CD14-positive monocyte (primary cell): ENCODE data around the gene NEGR1. TPM values are rescaled to one million over a fixed set of nuclear protein-coding genes. Genes with fewer than 3 reads are reported as not detected.

ENCODE experiments used
- DNase-seq, 3 donors: peaks; one replicate each; pipeline ENCODE4 v3.0.0-alpha.2; 2011 to 2022
- H2AFZ ChIP-seq: 2 replicates; pipeline ENCODE4 v1.6.0; 2012; ENCODE audit warnings: mild to moderate bottlenecking, low read depth, low read length, inconsistent platforms; ENCODE audit not compliant: insufficient read depth, poor library complexity, severe bottlenecking
- H3K27ac ChIP-seq, 2 donors: 1 replicate in 1 of 2; 2 replicates in 1 of 2; pipeline ENCODE4 v1.5.1; 2012 to 2013; ENCODE audit warnings: low read length in 2 of 2, control low read depth in 1 of 2, inconsistent platforms in 1 of 2, low read depth in 1 of 2, mild to moderate bottlenecking in 1 of 2
- H3K27me3 ChIP-seq, 2 donors: one replicate each; pipeline versions ENCODE4 v1.6.0 to v1.6.1; 2011 to 2013; ENCODE audit warnings: low read length in 2 of 2; ENCODE audit not compliant: control insufficient read depth in 2 of 2, insufficient read depth in 2 of 2
- H3K36me3 ChIP-seq, 2 donors: replicated peaks in 1 of 2; 1 replicate in 1 of 2; 2 replicates in 1 of 2; pipeline versions ENCODE4 v1.5.1 to v1.6.1; 2012 to 2013; ENCODE audit warnings: low read length in 2 of 2, control low read depth in 1 of 2, inconsistent platforms in 1 of 2, mild to moderate bottlenecking in 1 of 2; ENCODE audit not compliant: insufficient read depth in 2 of 2, control insufficient read depth in 1 of 2
- H3K4me1 ChIP-seq, 2 donors: 1 replicate in 1 of 2; 2 replicates in 1 of 2; pipeline versions ENCODE4 v1.5.1 to v1.6.1; 2012 to 2013; ENCODE audit warnings: low read length in 2 of 2, control low read depth in 1 of 2, inconsistent platforms in 1 of 2, mild to moderate bottlenecking in 1 of 2, moderate library complexity in 1 of 2; ENCODE audit not compliant: insufficient read depth in 2 of 2, control insufficient read depth in 1 of 2
- H3K4me2 ChIP-seq: replicated peaks from 2 replicates; pipeline ENCODE3; 2012; ENCODE audit warnings: low read length, moderate library complexity, mild to moderate bottlenecking; ENCODE audit not compliant: poor library complexity, severe bottlenecking; ENCODE audit errors: extremely low read depth
- H3K4me3 ChIP-seq, 3 experiments: fragments of 200-600 bp in 1 of 3; sonication (generic) in 1 of 3; replicated peaks in 1 of 3; 1 replicate in 2 of 3; 2 replicates in 1 of 3; pipeline ENCODE4 v1.5.1; 2011 to 2013; ENCODE audit warnings: low read length in 3 of 3, mild to moderate bottlenecking in 3 of 3, control low read depth in 2 of 3, low read depth in 2 of 3, inconsistent platforms in 1 of 3, moderate library complexity in 1 of 3
- H3K79me2 ChIP-seq: 2 replicates; pipeline ENCODE4 v1.6.0; 2012; ENCODE audit warnings: mild to moderate bottlenecking, control low read depth, inconsistent platforms, low read length, moderate library complexity; ENCODE audit not compliant: insufficient read depth
- H3K9ac ChIP-seq: 2 replicates; pipeline ENCODE4 v1.6.0; 2017; ENCODE audit warnings: low read length, mild to moderate bottlenecking; ENCODE audit not compliant: insufficient read depth, poor library complexity, severe bottlenecking
- H3K9me3 ChIP-seq, 2 donors: replicated peaks in 1 of 2; 1 replicate in 1 of 2; 2 replicates in 1 of 2; pipeline versions ENCODE4 v1.5.1 to v1.6.1; 2012 to 2013; ENCODE audit warnings: low read length in 2 of 2, control low read depth in 1 of 2; ENCODE audit not compliant: control insufficient read depth in 1 of 2, insufficient read depth in 1 of 2
- H4K20me1 ChIP-seq: 2 replicates; pipeline ENCODE4 v1.6.0; 2012; ENCODE audit warnings: mild to moderate bottlenecking, low read length, control low read depth, moderate library complexity; ENCODE audit not compliant: insufficient read depth
- H3K27ac Mint-ChIP-seq, 7 donors: one replicate each; pipeline ENCODE4 v1.8.0; 2020; ENCODE audit warnings: mild to moderate bottlenecking in 7 of 7, mixed read lengths in 7 of 7, moderate library complexity in 6 of 7, inconsistent platforms in 2 of 7
- H3K27me3 Mint-ChIP-seq, 3 donors: one replicate each; pipeline ENCODE4 v1.8.0; 2021 to 2022; ENCODE audit warnings: low read depth in 3 of 3, mild to moderate bottlenecking in 3 of 3, mixed read lengths in 3 of 3, moderate library complexity in 3 of 3, inconsistent platforms in 1 of 3
- H3K36me3 Mint-ChIP-seq, 2 donors: one replicate each; pipeline ENCODE4 v1.8.0; 2020; ENCODE audit warnings: mixed read lengths in 2 of 2, inconsistent platforms in 1 of 2, mild to moderate bottlenecking in 1 of 2
- H3K4me1 Mint-ChIP-seq: one replicate; pipeline ENCODE4 v1.8.0; 2020; ENCODE audit warnings: mild to moderate bottlenecking, mixed read lengths
- H3K4me3 Mint-ChIP-seq, 2 donors: one replicate each; pipeline ENCODE4 v1.8.0; 2020; ENCODE audit warnings: mild to moderate bottlenecking in 2 of 2, mixed read lengths in 2 of 2, moderate library complexity in 1 of 2
- H3K9me3 Mint-ChIP-seq, 7 donors: one replicate each; pipeline ENCODE4 v1.8.0; 2020 to 2022; ENCODE audit warnings: mixed read lengths in 7 of 7, mild to moderate bottlenecking in 6 of 7, moderate library complexity in 6 of 7, inconsistent platforms in 2 of 7
- CTCF ChIP-seq: fragments of 200-600 bp; IDR thresholded peaks from one replicate; pipeline ENCODE4 v1.8.0; 2022; ENCODE audit warnings: antibody characterized with exemption, mild to moderate bottlenecking
- WGBS: methylation state at CpG from one replicate; pipeline ENCODE4 v1.1.5; 2013; ENCODE audit warnings: missing lambda C conversion rate; ENCODE audit not compliant: insufficient coverage; 5-methylcytosine and 5-hydroxymethylcytosine counted together
- intact Hi-C, 2 donors: fragments of 100-400 bp; cut with micrococcal nuclease; formaldehyde crosslinking; loops; one replicate each; pipeline versions ENCODE4 v1.15.0 to v1.15.1; 2023
- polyA plus RNA-seq, 3 donors: library from polyadenylated mRNA; depleted of rRNA in 1 of 3; unstranded in 2 of 3; stranded (reverse) in 1 of 3; fragments of 300-500 nt in 2 of 3; fragments of >200 nt in 1 of 3; fragmentation: Illumina TruSeq in 2 of 3; gene quantifications; 1 replicate in 2 of 3; 2 replicates in 1 of 3; pipeline ENCODE4 v1.2.3, GENCODE V29; 2012 to 2021

NEGR1 gene
- polyA plus RNA-seq, 3 donors: 0.03 to 0.15 (median 0.13) TPM

- intact Hi-C loops: no loop called here
- H3K9ac ChIP-seq: no peak overlapping the region
- H3K36me3 Mint-ChIP-seq: no peaks in the 10 kb centered on the region
Observed at GRCh38 chr1:72177711-72178110, 104.6 kb downstream of the NEGR1 start.

GRCh38 chr1:72170246-72170645 is 112.1 kb downstream of the NEGR1 start:
- Histone ChIP-seq H3K4me2 (no peak overlapping the region), H3K27ac (no peak overlapping the region), H3K36me3 (no peaks in the 10 kb centered on the region), H3K4me3 (no peak overlapping the region), H2AFZ (no peak overlapping the region), H3K27me3 (no peaks in the 10 kb centered on the region), H3K79me2 (no peaks in the 10 kb centered on the region), H4K20me1 (no peaks in the 10 kb centered on the region), H3K4me1 (no peaks in the 10 kb centered on the region), H3K9me3 (no peaks in the 10 kb centered on the region), H3K9ac (no peak overlapping the region)
- TF ChIP-seq CTCF: no peak
- no peak for DNase-seq
- H3K4me1 Mint-ChIP-seq: no peaks in the 10 kb centered on the region
- H3K27ac Mint-ChIP-seq: no peak overlapping the region
- H3K9me3 Mint-ChIP-seq: peaks cover 0 to 8% (median 1%) of the 10 kb centered on the region in 7 donors
- intact Hi-C loops: no loop called here
- H3K27me3 Mint-ChIP-seq: no peaks in the 10 kb centered on the region
- no peaks in the 10 kb centered on the region for H3K36me3 Mint-ChIP-seq
- no peak overlapping the region for H3K4me3 Mint-ChIP-seq

More at GRCh38 chr1:72177711-72178110, 104.6 kb downstream of the NEGR1 start:
- no peaks in the 10 kb centered on the region for H3K27me3 ChIP-seq
- H3K4me1 Mint-ChIP-seq: no peaks in the 10 kb centered on the region
- H3K79me2 ChIP-seq: no peaks in the 10 kb centered on the region
- H3K27me3 Mint-ChIP-seq: no peaks in the 10 kb centered on the region
- H3K27ac ChIP-seq: no peak overlapping the region
- no peak for DNase-seq
- H3K9me3 Mint-ChIP-seq: peaks cover 0 to 6% (median 2%) of the 10 kb centered on the region in 7 donors
- no peak overlapping the region for H3K4me2 ChIP-seq
- H3K9me3 ChIP-seq: no peaks in the 10 kb centered on the region
- no peaks in the 10 kb centered on the region for H3K36me3 ChIP-seq
- no peak overlapping the region for H2AFZ ChIP-seq
- WGBS: no CpG with 5 or more reads among the region's 1 CpG
- H4K20me1 ChIP-seq: no peaks in the 10 kb centered on the region
- H3K27ac Mint-ChIP-seq: no peak overlapping the region
- no peak for TF ChIP-seq CTCF
- H3K4me3 ChIP-seq: no peak overlapping the region
- H3K4me3 Mint-ChIP-seq: no peak overlapping the region
- H3K4me1 ChIP-seq: no peaks in the 10 kb centered on the region
